PC-9 (cell line): ENCODE data around the gene LAMTOR5.

Experiments used
- EZH2 ChIP-seq: fragments of 200-600 bp; sonication (generic); IDR thresholded peaks from 2 replicates; pipeline ENCODE4 v1.8.0; 2017; ENCODE audit warnings: antibody characterized with exemption, low read depth
- TF ChIP-seq, protein P1 (sequence below): fragments of 200-600 bp; sonication (generic); conservative IDR thresholded peaks from 2 replicates; pipeline ENCODE4 v1.6.1; 2017; ENCODE audit warnings: mixed run types, antibody characterized with exemption, mild to moderate bottlenecking, moderate library complexity

DNA sequence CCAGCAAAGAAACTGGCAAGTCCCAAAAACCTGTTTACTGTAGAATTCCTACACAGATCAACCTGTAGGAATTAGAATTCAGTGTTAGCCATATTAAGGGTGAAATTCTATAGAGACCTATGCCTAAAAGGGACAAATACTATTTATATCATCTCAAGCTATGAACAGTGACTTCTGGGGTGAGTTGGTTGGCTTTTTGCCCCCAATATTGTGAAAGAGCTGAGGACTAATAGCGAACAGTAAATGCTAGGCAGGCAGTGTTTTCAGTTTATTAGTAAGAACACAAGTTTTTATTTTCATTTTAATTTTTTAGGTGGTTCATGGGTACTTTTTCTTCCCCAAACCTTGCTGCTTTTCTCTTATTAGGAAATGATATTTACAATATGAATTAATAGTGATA, 32.0 kb downstream of the LAMTOR5 start:
- TF ChIP-seq, protein P1, sequence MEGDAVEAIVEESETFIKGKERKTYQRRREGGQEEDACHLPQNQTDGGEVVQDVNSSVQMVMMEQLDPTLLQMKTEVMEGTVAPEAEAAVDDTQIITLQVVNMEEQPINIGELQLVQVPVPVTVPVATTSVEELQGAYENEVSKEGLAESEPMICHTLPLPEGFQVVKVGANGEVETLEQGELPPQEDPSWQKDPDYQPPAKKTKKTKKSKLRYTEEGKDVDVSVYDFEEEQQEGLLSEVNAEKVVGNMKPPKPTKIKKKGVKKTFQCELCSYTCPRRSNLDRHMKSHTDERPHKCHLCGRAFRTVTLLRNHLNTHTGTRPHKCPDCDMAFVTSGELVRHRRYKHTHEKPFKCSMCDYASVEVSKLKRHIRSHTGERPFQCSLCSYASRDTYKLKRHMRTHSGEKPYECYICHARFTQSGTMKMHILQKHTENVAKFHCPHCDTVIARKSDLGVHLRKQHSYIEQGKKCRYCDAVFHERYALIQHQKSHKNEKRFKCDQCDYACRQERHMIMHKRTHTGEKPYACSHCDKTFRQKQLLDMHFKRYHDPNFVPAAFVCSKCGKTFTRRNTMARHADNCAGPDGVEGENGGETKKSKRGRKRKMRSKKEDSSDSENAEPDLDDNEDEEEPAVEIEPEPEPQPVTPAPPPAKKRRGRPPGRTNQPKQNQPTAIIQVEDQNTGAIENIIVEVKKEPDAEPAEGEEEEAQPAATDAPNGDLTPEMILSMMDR: no peak
- TF ChIP-seq EZH2: no peak
